Spinal cord (tissue), 10 donors: ENCODE results near the gene DAB1. TPM values are rescaled to one million over a fixed set of nuclear protein-coding genes. Genes with fewer than 3 reads are reported as not detected.

Experiments used
- DNase-seq, 6 donors: peaks; one replicate each; pipeline versions ENCODE4 v3.0.0 to v3.0.0-alpha.2; 2013 to 2015; ENCODE audit warnings: low spot score in 6 of 6, low read depth in 4 of 6
- H3K27ac ChIP-seq: one replicate; pipeline ENCODE4 v1.5.1; 2013; ENCODE audit warnings: low read depth, low read length, control low read depth
- H3K27me3 ChIP-seq: one replicate; pipeline ENCODE4 v1.6.1; 2013; ENCODE audit warnings: low read length; ENCODE audit not compliant: control insufficient read depth, insufficient read depth
- H3K36me3 ChIP-seq: one replicate; pipeline ENCODE4 v1.6.1; 2013; ENCODE audit warnings: low read length; ENCODE audit not compliant: control insufficient read depth, insufficient read depth
- H3K4me1 ChIP-seq: one replicate; pipeline ENCODE4 v1.6.1; 2013; ENCODE audit warnings: low read length; ENCODE audit not compliant: control insufficient read depth, insufficient read depth
- H3K4me3 ChIP-seq: one replicate; pipeline ENCODE4 v1.5.1; 2013; ENCODE audit warnings: low read depth, low read length, control low read depth
- H3K9me3 ChIP-seq: one replicate; pipeline ENCODE4 v1.6.1; 2013; ENCODE audit warnings: low read length; ENCODE audit not compliant: control insufficient read depth, insufficient read depth
- WGBS: methylation state at CpG from one replicate; pipeline ENCODE4 v1.1.5; 2013; ENCODE audit warnings: missing lambda C conversion rate; ENCODE audit not compliant: insufficient coverage; 5-methylcytosine and 5-hydroxymethylcytosine counted together
- polyA plus RNA-seq, 2 donors: library from polyadenylated mRNA; unstranded; fragments of 120-200 nt; gene quantifications; one replicate each; pipeline ENCODE4 v1.2.1, GENCODE V29; 2013; ENCODE audit not compliant: insufficient read length in 2 of 2
- total RNA-seq, 2 donors: library from RNA; depleted of rRNA in 1 of 2; stranded (reverse); fragments of 120-200 nt in 1 of 2; fragments of >200 nt in 1 of 2; gene quantifications; one replicate each; pipeline versions ENCODE4 v1.2.3 to v1.2.4, GENCODE V29; 2013 to 2014
- donor health status: healthy.

DAB1 gene
- total and polyA plus RNA-seq, 4 donors: 8.3 to 27.9 (median 16.9) TPM

GRCh38 chr1:57316861-57317260 is 107.0 kb downstream of the DAB1 start:
- no peak overlapping the region for H3K27ac ChIP-seq
- no peak for DNase-seq
- no peaks in the 10 kb centered on the region for H3K27me3 ChIP-seq
- no peaks in the 10 kb centered on the region for H3K36me3 ChIP-seq
- WGBS: 100% methylated on average over 3 of the region's 4 CpGs
- H3K4me3 ChIP-seq: no peak overlapping the region
- H3K9me3 ChIP-seq: no peaks in the 10 kb centered on the region
- H3K4me1 ChIP-seq: peaks cover 4% of the 10 kb centered on the region

GRCh38 chr1:57316291-57316690 is 107.6 kb downstream of the DAB1 start:
- no peaks in the 10 kb centered on the region for H3K36me3 ChIP-seq
- peak in 1 of 6 donors; percentile 30 for DNase-seq
- H3K4me1 ChIP-seq: peaks cover 4% of the 10 kb centered on the region

GRCh38 chr1:57312869-57313268 is 111.0 kb downstream of the DAB1 start:
- Histone ChIP-seq H3K9me3 (no peaks in the 10 kb centered on the region), H3K36me3 (no peaks in the 10 kb centered on the region), H3K27me3 (no peaks in the 10 kb centered on the region), H3K27ac (no peak overlapping the region), H3K4me1 (peaks cover 4% of the 10 kb centered on the region), H3K4me3 (no peak overlapping the region)
- peak in 1 of 6 donors; percentile 42 for DNase-seq
- 91% methylated on average over 6 of the region's 7 CpGs for WGBS

More at GRCh38 chr1:57316291-57316690, 107.6 kb downstream of the DAB1 start:
- WGBS: 72% methylated on average over 3 of the region's 3 CpGs
- Histone ChIP-seq H3K4me3 (no peak overlapping the region), H3K27ac (no peak overlapping the region), H3K9me3 (no peaks in the 10 kb centered on the region), H3K27me3 (no peaks in the 10 kb centered on the region)

GRCh38 chr1:57311411-57311810 is 112.4 kb downstream of the DAB1 start:
- Histone ChIP-seq H3K4me1 (peaks cover 4% of the 10 kb centered on the region), H3K36me3 (no peaks in the 10 kb centered on the region), H3K9me3 (no peaks in the 10 kb centered on the region), H3K27me3 (no peaks in the 10 kb centered on the region), H3K4me3 (no peak overlapping the region), H3K27ac (no peak overlapping the region)
- no CpG with 5 or more reads among the region's 1 CpG for WGBS
- DNase-seq: no peak

GRCh38 chr1:57311006-57311405 is 112.9 kb downstream of the DAB1 start:
- H3K36me3 ChIP-seq: no peaks in the 10 kb centered on the region
- H3K27ac ChIP-seq: no peak overlapping the region
- WGBS: 59% methylated on average over 3 of the region's 5 CpGs
- H3K4me1 ChIP-seq: peaks cover 4% of the 10 kb centered on the region
- H3K27me3 ChIP-seq: no peaks in the 10 kb centered on the region
- no peak for DNase-seq
- H3K9me3 ChIP-seq: no peaks in the 10 kb centered on the region
- no peak overlapping the region for H3K4me3 ChIP-seq

- Histone ChIP-seq H3K9me3 (no peaks in the 10 kb centered on the region), H3K4me1 (peaks cover 4% of the 10 kb centered on the region), H3K27ac (no peak overlapping the region), H3K4me3 (no peak overlapping the region), H3K27me3 (no peaks in the 10 kb centered on the region), H3K36me3 (no peaks in the 10 kb centered on the region)
- no CpG with 5 or more reads among the region's 2 CpGs for WGBS
- no peak for DNase-seq
Measured at GRCh38 chr1:57309630-57310029, 114.2 kb downstream of the DAB1 start.

- H3K27ac ChIP-seq: no peak overlapping the region
- 93% methylated on average over 4 of the region's 4 CpGs for WGBS
- no peak for DNase-seq
- H3K4me3 ChIP-seq: no peak overlapping the region
- no peaks in the 10 kb centered on the region for H3K36me3 ChIP-seq
- H3K4me1 ChIP-seq: peaks cover under 1% of the 10 kb centered on the region
- no peaks in the 10 kb centered on the region for H3K9me3 ChIP-seq
- H3K27me3 ChIP-seq: no peaks in the 10 kb centered on the region
Measured at GRCh38 chr1:57307392-57308170, 116.3 kb downstream of the DAB1 start.

GRCh38 chr1:57304591-57304990 is 119.3 kb downstream of the DAB1 start:
- no peaks in the 10 kb centered on the region for H3K27me3 ChIP-seq
- no peak for DNase-seq
- H3K4me3 ChIP-seq: no peak overlapping the region
- WGBS: 100% methylated on average over 1 of the region's 3 CpGs
- H3K27ac ChIP-seq: no peak overlapping the region
- no peaks in the 10 kb centered on the region for H3K36me3 ChIP-seq
- H3K9me3 ChIP-seq: no peaks in the 10 kb centered on the region
- no peaks in the 10 kb centered on the region for H3K4me1 ChIP-seq

- 100% methylated on average over 1 of the region's 5 CpGs for WGBS
- Histone ChIP-seq H3K27me3 (no peaks in the 10 kb centered on the region), H3K4me3 (no peak overlapping the region), H3K36me3 (no peaks in the 10 kb centered on the region), H3K27ac (no peak overlapping the region), H3K4me1 (no peaks in the 10 kb centered on the region), H3K9me3 (no peaks in the 10 kb centered on the region)
- no peak for DNase-seq
Measured at GRCh38 chr1:57302812-57303596, 120.9 kb downstream of the DAB1 start.
